ENCODE measurements around the gene HOMER3.

Gene HOMER3

GRCh38 chr19:18940769-18941627, at the start of gene HOMER3:
HOMER3 (minus strand) TSS chr19:18941217; CDS start chr19:18938982, 2,235 bp downstream.
- peak; percentile 80 for DNase-seq

- DNase-seq: no peak
Observed at GRCh38 chr19:18990128-18990708, 49.2 kb upstream of the HOMER3 start.

DNA sequence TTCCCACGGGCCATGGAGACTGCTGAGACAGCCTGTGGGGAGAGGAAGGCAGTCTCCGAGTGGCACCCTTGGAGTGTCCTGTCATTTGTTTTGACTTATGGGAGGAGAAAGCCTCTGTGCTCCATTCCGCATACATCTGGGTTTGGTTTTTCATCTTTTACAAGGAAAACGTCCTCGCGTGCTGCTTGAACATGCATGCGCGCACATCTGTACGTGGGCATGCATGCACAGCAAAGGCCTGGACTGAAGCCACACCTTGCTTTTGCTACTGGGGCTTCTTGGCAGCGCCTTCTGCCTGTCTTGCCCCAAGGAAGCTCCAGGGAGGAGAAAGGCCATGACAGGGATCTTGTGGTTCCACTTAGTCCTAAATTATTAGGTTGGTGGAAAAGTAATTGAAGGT, 48.3 kb upstream of the HOMER3 start:
- no peak for DNase-seq

DNA sequence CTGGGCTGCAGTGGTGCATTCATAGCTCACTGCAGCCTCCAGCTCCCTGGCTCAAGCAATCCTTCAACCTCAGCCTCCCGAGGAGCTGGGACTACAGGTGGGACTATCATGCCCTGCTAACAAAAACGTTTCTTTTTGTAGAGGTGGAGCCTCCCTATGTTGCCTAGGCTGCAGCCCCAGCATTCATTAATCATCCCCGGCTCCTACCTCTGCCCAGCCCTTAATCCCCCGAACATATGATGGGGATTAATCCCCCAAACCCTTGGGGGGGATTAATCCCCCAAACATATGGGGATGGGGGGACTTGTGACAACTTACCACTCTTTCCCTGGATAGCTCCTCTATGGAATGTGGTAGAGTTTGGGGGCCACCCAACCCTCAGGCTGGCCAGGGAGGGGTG, 46.4 kb upstream of the HOMER3 start:
- no peak for DNase-seq

DNA sequence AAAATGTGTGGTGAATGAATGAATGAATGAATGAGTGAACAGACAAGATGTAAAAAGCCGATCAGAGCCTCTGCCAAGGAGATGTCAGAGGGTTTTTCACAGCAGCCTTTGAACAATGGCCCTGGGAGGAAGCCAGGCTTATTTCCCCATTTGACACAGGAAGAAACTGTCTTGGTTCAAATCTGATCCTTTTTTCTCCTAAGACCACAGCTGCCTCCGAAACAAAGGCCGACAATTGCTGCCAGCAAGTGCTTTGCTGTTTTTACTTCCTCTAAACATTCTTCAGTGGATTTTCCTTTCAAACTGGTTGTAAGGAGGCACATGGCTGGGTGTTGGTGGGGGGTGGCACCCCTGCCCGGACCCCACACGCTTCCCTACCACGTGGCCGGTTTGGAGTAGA, 44.2 kb upstream of the HOMER3 start:
- DNase-seq: no peak

- DNase-seq: no peak
Observed at GRCh38 chr19:18984251-18984650, 43.2 kb upstream of the HOMER3 start.

GRCh38 chr19:18982669-18983068, 41.7 kb upstream of the HOMER3 start:
- no peak for DNase-seq

DNA sequence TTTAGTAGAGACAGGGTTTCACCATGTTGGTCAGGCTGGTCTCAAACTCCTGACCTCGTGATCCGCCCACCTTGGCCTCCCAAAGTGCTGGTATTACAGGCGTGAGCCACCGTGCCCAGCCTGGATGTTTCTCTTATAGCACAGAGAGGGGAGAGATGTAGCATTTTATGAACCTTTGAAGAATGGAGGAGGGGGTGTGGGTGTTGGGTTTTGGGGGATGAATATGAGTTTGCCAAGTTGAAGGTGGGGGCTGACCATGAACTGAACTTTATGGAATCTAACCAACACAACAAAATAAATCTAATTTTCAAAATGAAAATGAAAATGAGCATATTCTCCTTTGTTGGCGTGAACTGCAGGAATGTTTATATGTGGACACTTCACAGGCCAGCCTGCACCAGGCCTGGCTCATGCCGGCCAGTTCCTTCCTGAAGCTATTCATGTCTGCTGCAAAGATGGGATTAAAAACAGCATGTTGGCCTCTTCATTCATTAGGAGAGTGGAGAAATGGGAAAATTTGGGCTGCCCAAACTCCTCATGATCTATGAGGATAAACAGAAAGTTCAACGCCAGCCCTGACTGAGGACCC, 39.5 kb upstream of the HOMER3 start:
- no peak for DNase-seq

DNA sequence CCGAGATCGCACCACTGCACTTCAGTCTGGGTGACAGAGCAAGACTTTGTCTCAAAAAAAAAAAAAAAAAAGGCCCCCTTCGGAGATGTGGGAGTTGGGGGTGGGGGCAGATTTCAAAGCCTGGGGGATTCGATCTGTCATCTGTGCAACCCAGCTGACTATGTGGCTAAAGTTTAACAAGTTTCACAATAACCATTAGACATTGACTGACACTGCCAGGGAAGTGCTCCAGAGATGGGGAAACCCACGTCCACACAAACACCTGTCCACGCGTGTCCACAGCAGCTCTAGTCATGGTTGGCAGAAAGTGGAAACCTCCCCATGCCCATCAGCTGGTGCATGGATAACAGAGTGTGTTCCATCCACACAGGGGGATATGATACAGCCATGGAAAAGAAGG, 37.6 kb upstream of the HOMER3 start:
- DNase-seq: no peak

DNA sequence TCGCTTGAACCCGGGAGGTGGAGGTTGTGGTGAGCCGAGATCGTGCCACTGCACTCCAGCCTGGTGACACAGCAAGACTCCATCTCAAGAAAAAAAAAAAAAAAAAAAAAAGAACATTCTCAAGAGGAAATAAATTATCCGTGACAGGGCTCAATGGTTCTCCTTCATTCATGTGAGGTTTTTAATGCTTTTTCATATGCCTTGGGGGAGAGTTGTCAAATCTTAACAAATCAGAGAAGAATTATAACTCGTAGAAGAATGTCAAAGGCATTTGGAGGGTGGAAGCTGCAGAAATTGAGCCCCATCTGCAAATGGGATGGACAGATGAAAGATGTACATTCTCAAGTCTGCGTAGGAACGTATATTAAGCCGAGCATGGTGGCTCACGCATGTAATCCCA, 34.9 kb upstream of the HOMER3 start:
- DNase-seq: no peak

DNA sequence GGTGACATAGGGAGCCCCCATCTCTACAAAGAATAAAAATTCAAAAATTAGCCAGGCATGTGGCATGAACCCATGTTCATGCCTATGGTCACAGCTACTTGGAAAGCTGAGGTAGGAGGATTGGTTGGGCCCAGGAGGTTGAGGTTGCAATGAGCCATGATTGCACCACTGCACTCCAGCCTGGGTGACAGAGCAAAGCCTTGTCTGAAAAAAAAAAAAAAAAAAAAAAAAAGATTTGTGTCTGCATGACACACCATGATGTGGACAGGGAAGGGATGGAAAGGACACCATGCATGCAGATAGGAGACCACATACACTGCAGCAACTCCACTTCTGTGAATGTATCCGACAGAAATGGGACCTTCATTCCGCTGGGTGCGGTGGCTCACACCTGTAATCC, 34.0 kb upstream of the HOMER3 start:
- DNase-seq: no peak

- no peak for DNase-seq
Observed at GRCh38 chr19:18972851-18973250, 31.8 kb upstream of the HOMER3 start.

DNA sequence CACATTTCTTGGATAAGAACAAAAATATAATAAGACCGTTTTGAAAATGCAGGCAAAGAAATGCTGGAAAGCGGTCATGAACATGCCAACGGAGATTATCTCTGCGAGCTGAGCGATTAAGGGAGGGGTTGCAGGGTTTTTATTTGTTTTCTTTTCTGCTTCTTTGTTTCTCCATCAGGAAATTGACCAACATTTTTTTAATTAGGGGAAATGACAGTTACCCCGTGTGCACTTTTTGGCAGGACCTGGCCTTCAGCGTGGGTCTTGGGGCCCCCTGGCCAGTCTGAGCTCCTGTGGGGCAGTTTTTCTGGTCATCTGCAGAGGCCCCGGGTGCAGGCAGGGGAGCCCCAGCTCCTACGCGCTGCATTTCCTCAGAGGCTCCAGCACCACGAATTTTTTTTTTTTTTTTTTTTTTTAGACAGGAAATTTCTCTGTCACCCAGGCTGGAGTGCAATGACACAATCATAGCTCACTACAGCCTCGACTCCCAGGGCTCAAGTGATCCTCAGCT, 31.3 kb upstream of the HOMER3 start:
- no peak for DNase-seq

DNA sequence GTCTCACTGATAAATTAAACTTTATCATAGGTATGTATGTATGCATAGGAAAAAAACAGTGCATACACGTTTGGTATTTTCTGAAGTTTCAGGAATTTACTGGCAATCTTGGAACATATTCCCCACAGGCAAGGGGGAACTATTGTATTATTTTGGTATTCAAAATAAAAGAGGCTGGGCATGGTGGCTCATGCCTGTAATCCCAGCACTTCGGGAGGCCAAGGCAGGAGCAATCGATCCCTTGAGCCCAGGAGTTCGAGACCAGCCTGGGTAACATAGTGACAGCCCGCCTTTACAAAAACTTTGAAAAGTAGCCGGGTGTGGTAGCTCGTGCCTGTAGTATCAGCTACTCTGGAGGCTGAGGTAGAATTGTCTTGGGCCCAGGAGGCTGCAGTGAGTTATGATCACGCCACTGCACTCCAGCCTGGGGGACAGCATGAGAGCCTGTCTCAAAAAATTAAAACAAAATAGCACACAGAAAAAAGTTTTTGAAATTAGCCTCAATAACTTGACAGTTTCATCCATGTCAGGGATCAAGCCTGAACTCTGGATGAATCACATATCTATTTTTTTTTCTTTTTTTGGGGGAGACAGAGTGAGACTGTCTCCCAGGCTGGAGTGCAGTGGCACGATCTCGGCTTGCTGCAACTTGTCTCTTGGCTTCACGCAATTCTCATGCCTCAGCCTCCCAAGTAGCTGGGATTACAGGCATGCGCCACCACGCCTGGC, 29.1 kb upstream of the HOMER3 start:
- DNase-seq: no peak

GRCh38 chr19:18967358-18968146, 26.5 kb upstream of the HOMER3 start:
- no peak for DNase-seq

DNA sequence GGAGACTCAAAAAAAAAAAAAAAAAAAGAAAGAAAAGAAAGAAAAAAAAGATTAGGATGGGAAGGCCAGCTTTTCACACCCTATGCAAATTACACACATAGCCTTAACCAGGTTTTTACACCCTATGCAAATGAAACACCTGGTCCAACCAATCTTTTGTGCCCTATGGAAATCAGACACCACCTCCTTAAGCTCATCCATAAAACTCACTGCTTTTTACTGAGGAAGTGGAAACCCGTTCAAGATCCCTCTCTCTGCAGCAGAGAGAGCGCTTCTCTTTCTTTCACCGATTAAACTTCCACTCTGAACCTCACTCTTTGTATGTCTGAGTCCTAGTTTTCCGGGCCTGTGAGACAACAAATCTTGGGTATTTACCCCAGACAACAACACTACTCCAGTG, 25.3 kb upstream of the HOMER3 start:
- DNase-seq: no peak

- no peak for DNase-seq
Observed at GRCh38 chr19:18964121-18964520, 23.1 kb upstream of the HOMER3 start.

DNA sequence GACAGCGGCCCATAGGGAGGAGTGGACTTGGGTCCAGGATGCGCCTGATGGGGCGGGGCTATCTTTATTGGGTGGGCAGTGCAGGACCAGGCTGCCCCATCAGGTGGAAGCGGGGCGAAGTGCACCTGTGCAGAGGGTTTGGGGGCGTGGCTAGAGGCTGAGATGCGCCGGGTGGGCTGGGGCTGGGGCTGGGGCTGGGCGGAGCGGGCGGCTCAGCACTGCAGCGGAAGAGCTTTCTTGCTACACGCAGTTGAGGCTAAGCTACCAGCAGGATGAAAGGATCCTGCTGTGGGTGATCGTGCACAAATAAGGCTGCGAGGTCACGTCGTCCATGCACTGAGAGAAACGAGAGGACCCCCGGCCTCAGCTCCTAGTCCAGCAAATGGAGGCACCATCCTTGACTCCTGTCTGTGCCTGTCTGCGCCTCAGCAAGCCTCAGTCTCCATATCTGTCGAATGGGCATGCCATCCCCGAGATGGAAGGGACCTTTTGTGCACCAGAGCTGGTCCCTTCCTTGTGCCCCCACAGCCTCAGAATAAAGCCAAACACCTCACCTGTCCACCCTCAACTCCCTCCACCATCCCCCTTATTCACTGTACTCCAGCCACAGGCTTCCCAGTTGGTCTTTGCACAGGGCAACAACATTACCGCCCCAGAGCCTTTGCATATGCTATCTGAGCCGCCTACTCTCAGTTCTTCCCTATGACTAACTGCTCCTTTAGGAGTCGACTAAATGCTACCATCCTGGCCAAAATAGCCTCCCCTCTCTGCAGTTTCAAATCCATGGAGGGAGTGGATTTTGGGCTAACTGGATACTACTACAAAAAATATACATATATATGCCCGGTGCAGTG, 21.0 kb upstream of the HOMER3 start:
- DNase-seq: peak; percentile 6

GRCh38 chr19:18960370-18960769, 19.4 kb upstream of the HOMER3 start:
- DNase-seq: no peak

GRCh38 chr19:18955042-18955441, 14.0 kb upstream of the HOMER3 start:
- no peak for DNase-seq

GRCh38 chr19:18954094-18954493, 13.1 kb upstream of the HOMER3 start:
- DNase-seq: no peak
